ENCODE results near the gene RIPOR2.

Gene RIPOR2

DNA sequence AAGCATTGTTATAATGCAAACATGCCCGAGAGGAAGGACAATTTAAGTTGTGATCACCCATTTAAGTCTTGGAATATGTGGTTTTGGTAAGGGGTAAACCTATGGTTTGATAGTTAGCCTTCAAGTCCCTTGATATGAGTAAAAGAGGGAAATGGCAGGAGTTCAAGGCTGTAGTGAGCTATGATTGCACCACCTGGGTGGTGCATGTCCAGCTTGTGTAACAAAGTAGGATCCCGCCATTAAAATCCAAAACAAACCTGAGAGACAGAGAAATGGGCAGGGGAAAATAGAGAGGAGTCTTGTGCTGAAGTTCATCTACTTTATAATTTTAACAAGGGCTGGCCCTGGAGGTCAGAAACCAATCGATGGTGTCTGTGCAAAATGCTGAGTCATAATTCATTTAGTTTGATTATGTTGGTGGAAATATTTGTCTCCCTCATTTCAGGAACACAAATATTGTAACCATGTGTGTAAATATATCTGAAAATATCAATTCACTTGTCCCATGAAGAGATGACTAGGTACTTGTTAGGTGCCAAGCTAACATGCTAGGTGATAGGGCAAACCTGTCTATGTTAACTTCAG, 113.8 kb downstream of the RIPOR2 start:
- no peaks in the 10 kb centered on the region for H3K9me3 Mint-ChIP-seq
- peaks cover 12% of the 10 kb centered on the region for H3K36me3 Mint-ChIP-seq
- H3K27me3 Mint-ChIP-seq = no peaks in the 10 kb centered on the region
- H3K27ac Mint-ChIP-seq = peak overlapping the region; percentile 85
- no peak overlapping the region for H3K4me3 Mint-ChIP-seq
- H3K4me1 Mint-ChIP-seq = peaks cover 19% of the 10 kb centered on the region

DNA sequence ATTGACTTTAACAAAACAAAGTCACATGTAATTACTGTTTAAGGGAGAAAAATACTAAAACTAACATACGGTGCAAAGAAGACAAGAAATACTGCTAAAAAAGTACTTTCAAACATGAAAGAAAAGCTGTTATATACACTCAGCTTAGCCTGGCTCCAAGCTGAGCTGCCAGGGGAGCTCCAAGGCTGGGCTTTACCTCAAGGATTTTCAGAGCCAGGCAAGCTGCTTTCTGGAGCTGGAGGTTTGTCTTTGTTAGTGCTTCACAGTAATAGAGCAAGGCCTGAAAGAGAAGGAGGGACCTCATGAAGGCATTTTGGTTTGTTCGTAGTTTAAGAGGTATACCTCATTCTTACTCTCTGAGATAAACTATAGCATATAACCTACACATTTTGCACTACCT, 117.4 kb downstream of the RIPOR2 start:
- Mint-ChIP-seq H3K27me3 (no peaks in the 10 kb centered on the region), H3K4me3 (no peak overlapping the region), H3K36me3 (peaks cover 7% of the 10 kb centered on the region), H3K4me1 (peaks cover 7% of the 10 kb centered on the region), H3K27ac (peak overlapping the region; percentile 51), H3K9me3 (no peaks in the 10 kb centered on the region)

DNA sequence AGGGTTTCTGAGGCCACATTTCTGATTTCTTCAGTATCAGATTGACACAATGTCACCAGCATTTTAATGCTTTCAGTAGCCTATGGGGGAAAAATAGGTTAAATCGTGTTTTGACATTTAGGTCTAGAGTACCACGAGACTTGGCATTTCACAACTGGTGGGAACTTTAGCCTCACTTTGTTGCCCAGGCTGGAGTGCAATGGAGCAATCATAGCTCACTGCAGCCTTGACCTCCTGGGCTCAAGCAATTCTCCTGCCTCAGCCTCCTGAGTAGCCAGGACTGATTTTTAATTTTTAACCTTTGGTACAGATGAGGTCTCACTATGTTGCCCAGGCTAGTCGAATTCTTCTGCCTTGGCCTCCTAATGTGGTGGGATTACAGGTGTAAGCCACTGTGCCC, 126.0 kb downstream of the RIPOR2 start:
- Mint-ChIP-seq H3K27ac (peak overlapping the region; percentile 81), H3K27me3 (no peaks in the 10 kb centered on the region), H3K4me3 (no peak overlapping the region), H3K36me3 (peaks cover 4% of the 10 kb centered on the region), H3K9me3 (no peaks in the 10 kb centered on the region), H3K4me1 (no peaks in the 10 kb centered on the region)

DNA sequence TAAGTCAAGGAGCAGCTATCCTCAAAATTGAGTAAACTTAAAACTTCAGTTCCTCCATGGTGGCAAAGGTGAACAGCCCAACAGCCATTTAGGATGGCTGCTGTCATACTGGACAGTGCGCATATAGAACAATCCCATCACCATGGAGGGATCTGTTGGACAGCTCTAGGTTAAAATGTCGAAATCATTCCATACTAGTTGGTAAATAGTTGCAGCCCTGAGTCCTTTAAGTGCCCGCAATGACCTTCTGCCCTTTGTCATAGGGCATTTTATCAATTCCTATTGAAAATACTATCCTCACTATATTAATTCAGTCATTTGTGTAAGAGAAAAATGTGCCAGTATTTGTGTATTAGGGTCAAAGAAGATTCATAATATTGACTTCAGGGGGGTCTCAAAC, 128.2 kb downstream of the RIPOR2 start:
- Mint-ChIP-seq H3K4me3 (no peak overlapping the region), H3K4me1 (no peaks in the 10 kb centered on the region), H3K27me3 (no peaks in the 10 kb centered on the region), H3K27ac (peak overlapping the region; percentile 77), H3K9me3 (no peaks in the 10 kb centered on the region), H3K36me3 (peaks cover 6% of the 10 kb centered on the region)

DNA sequence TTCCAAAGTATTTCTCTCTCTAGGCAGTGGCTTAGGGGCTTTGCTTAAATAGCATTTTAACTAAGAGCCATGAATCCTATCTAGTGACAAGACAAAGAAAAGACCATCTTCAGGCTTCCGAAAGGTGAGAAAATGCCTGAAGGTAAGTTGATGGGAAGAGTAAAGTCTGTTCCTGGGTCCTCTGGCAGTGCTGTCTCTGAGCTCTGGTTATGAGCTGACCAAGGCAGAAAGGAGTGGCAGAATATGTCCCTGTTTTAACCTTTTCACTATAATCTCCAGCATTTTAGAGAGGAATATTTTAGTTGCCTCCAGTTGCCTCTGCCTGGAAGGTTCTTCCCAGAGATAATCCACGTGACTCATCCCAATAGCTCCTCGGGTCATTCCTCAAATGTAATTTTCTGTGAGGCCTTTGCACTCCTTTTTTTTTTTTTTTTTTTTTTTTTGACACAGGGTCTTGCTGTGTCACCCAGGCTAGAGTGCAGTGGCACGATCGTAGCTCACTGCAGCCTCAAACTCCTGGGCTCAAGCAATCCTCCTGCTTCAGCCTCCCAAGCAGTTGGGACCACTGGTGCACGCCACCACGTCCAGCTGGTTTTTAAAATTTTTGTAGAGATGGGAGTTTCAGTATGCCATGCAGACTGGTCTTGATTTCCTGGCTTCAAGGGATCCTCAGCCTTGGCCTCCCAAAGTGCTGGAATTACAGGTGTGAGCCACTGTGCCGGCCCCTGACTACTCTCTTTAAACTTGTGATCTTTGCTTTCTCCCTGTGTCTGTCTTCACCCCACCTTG, 133.3 kb downstream of the RIPOR2 start:
- H3K27ac Mint-ChIP-seq = peak overlapping the region; percentile 96
- H3K27me3 Mint-ChIP-seq = no peaks in the 10 kb centered on the region
- no peak overlapping the region for H3K4me3 Mint-ChIP-seq
- H3K9me3 Mint-ChIP-seq = no peaks in the 10 kb centered on the region
- H3K4me1 Mint-ChIP-seq = peaks cover 16% of the 10 kb centered on the region
- H3K36me3 Mint-ChIP-seq = peaks cover 3% of the 10 kb centered on the region

DNA sequence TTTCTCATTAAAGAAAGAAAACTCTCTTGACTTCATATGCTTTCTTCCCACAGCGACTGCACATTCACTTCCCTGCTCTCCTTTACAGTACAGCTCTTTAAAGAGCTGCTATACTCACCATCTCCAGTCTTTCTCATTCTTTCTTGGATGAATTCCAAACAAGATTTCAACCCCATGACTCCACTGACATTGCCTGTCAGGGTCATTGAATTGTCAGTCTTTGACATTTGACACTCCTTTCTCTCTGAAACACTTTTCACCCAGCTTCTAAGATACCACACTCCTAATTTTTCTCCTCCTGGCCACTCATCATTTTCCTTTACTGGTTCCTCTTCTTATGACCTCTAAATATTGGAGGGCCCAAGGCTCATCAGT, 136.2 kb downstream of the RIPOR2 start:
- Mint-ChIP-seq H3K27me3 (no peaks in the 10 kb centered on the region), H3K4me1 (peaks cover 24% of the 10 kb centered on the region), H3K36me3 (peaks cover 8% of the 10 kb centered on the region), H3K4me3 (no peak overlapping the region), H3K27ac (peak overlapping the region; percentile 15), H3K9me3 (peaks cover 4% of the 10 kb centered on the region)

DNA sequence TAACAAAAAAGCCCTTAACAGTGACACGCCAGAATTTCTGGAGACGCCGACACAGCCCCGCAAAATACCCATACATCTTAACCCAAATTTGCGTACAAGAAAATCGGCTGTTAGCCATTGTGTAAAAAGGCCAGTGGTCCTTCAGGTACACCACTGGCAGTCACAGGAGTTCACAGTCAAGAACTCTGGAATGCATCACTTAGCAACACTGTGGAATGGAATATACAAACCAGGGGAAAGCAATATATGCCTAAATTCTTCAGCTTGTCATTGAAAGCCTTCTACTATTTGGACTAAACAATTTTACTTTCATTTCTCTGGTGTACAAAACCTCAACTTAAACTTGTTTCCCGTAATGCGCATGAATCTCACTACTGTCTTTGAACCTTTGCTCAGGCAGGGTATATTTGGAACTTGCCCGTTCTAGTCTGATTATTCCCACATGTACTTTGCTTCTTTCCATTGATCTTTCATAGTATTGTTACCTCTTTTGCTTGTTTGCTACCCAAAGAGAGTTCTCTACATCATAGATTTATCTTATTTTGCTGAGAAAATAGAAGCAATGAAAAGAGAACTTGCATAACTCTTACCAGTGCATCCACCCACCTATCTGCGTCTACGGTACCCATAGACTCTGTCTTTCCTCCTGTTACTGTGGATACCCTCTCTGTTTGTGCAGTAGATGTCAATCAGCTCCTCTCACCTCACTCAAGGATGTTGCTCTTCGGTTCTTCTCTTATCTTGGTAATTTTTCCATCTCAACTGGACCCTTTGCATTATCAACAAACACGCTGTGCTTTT, 136.8 kb downstream of the RIPOR2 start, which contains the start of gene ARMH2:
Gene ARMH2, minus strand, starts transcription at position 178 of the 801 bp plus-strand sequence. Its CDS starts 60 bp downstream, at position 118.
- H3K36me3 Mint-ChIP-seq = peaks cover 8% of the 10 kb centered on the region
- no peak within 1 kb of the TSS for H3K4me3 Mint-ChIP-seq
- no peaks in the 10 kb centered on the region for H3K27me3 Mint-ChIP-seq
- peak within 1 kb of the TSS; percentile 41 for H3K27ac Mint-ChIP-seq
- H3K4me1 Mint-ChIP-seq = peaks cover 24% of the 10 kb centered on the region
- peaks cover 4% of the 10 kb centered on the region for H3K9me3 Mint-ChIP-seq

DNA sequence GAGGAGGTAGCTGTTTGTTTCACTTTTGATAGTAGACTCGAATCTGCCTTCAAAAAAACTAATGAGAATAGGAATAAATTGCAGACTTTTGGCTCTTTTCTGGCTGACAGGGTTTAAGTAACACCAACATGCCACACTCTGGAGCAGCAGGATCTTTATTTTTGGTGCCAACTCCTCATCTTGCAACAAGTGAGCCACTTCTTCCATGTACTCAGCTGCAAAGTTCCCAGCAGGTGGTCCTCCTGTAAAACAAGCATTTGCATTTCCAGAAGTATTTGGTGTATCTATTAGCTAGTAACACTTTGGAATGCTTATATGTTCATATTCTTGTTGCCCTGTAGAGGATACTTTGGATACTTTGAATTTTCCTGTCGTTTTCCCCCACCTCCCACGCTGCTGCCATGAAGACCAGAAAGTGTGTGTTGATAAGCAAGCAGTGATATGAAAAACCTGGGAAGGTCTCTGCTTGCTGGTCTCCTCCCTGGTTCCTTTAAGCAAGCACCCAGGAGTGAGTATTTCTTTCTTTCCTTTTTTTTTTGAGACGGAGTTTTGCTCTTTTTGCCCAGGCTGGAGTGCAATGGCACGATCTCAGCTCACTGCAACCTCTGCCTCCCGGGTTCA, 138.1 kb downstream of the RIPOR2 start:
- Mint-ChIP-seq H3K27me3 (no peaks in the 10 kb centered on the region), H3K36me3 (peaks cover 6% of the 10 kb centered on the region), H3K4me1 (peaks cover 24% of the 10 kb centered on the region), H3K27ac (peak overlapping the region; percentile 41), H3K9me3 (peaks cover 4% of the 10 kb centered on the region), H3K4me3 (no peak overlapping the region)

DNA sequence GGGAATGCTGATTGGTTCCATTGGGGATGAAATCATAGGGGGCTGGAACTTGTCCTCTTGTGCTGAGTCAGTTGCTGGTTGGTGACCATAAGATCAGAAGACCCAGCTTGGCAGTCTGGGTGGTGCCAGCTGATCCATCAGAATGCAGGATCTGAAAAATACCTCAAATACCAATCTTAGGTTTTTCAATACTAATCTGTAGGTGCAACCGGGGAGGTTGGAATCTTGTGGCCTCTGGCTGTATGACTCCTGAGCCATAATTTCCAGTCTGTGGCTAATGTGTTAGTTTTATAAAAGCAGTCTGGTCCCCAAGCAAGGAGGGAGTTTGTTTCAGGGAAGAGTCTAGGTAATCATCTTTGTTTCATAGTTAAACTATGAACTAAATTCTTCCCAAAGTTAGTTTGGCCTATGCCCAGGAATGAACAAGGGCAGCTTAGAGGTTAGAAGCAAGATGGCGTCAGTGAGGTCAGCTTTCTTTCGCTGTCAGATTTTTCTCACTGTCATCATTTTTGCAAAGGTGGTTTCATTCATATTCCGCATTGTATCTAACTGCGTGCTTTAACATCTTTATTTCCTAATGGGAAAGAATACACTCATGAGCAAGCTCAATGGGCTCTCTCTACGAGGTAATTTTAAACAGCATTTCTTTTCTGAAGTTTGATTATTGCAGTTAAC, 139.0 kb downstream of the RIPOR2 start:
- Mint-ChIP-seq H3K9me3 (peaks cover 4% of the 10 kb centered on the region), H3K36me3 (peaks cover 6% of the 10 kb centered on the region), H3K4me1 (peaks cover 24% of the 10 kb centered on the region), H3K4me3 (no peak overlapping the region), H3K27me3 (no peaks in the 10 kb centered on the region), H3K27ac (peak overlapping the region; percentile 47)

DNA sequence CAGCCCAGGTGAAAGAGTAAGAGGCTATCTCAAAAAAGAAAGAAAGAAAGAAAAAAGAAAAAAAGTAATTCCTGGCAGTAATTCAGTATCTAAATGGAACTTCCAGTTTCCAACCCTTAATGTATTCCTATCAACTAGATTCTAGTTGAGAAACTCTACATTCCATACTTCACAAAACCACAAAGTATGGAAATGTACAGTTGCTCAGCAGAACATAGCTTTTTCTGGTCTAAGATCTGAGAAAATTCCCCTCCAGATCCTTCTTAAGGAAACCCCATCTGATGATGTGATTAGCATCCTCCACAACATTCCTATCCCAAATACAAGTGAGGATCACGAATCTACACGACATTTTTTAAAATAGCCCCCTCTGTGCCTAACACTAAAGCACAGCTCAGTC, 140.7 kb downstream of the RIPOR2 start:
- H3K9me3 Mint-ChIP-seq = peaks cover 4% of the 10 kb centered on the region
- peak overlapping the region; percentile 39 for H3K27ac Mint-ChIP-seq
- no peak overlapping the region for H3K4me3 Mint-ChIP-seq
- no peaks in the 10 kb centered on the region for H3K27me3 Mint-ChIP-seq
- H3K4me1 Mint-ChIP-seq = peaks cover 20% of the 10 kb centered on the region
- H3K36me3 Mint-ChIP-seq = peaks cover 4% of the 10 kb centered on the region

DNA sequence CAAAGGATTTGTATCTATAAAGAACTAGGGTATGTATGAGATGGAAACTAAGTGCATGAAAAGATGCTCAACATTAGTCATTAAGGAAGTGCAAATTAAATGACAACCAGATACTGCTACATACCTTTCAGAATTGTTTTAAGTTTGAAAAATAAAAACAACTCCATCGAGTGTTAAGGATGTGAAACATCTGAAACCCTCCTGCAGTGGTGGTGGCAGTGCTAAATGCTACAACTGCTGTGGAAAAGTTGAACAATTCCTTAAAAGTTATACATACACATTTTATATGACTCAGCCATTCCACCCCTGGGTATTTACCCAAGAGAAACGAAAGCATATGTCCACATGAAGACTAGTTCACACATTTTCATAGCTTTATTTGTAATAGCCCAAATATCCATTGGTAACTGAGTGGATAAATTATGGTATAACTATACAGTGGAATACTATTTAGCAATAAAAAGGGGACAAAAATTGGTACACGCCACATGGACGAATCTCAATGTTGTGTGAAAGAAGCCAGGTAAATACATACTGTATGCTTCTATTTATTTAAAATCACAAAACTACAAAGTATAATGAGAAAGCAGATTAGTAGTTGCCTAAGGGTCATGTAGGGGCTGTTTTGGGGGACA, 147.6 kb downstream of the RIPOR2 start:
- Mint-ChIP-seq H3K4me1 (peaks cover 18% of the 10 kb centered on the region), H3K4me3 (peak overlapping the region; percentile 54), H3K27ac (peak overlapping the region; percentile 92), H3K9me3 (peaks cover 4% of the 10 kb centered on the region), H3K36me3 (peaks cover 11% of the 10 kb centered on the region), H3K27me3 (no peaks in the 10 kb centered on the region)

DNA sequence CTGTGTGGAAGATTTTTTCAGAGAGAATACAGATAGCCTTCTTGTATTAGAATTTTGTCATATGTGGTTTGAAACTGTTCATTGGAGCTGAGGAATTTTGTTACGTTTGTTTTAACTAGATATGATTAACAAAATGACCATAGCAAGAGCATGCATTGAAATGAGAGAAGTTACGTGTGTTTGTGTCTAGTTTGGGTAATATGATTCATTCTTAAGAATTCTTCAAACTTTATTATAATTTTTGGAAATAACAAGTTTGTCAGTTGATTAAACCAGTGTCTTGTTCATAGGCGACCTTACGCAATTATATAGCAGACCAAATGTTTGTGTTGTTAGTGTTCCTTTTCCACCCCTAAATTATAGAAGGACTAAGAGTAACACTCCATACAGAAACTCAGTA, 155.6 kb downstream of the RIPOR2 start:
- Mint-ChIP-seq H3K4me3 (no peak overlapping the region), H3K4me1 (peaks cover 23% of the 10 kb centered on the region), H3K36me3 (peaks cover 12% of the 10 kb centered on the region), H3K27me3 (no peaks in the 10 kb centered on the region), H3K27ac (no peak overlapping the region), H3K9me3 (no peaks in the 10 kb centered on the region)

DNA sequence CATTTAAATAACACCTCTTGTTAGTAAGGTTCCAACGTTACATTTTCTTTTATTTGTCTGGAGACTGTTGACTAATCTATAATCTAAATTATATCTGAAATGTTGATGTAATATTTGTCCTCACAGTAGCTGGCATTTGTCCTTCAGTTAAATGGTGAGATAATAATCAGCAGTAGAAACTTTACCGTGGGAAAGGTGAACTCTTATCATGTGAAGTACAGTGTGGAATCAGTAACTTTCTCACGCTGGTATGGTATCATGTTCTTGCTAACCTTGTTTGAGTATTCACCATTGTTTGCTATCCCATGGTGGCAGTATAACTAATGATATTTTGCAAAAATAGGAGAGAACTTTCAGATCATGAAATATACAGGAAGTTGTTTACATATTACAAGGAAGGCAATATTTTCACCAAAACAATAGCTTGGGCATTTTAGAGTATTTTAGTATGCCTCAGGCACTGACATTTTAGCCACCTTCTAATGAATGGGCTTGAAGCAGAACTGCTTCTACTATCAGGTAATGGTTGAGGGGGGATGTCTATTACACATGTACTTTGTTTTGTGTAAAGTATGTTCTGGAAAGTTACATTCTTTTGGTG, 156.2 kb downstream of the RIPOR2 start:
- Mint-ChIP-seq H3K4me3 (no peak overlapping the region), H3K4me1 (peaks cover 23% of the 10 kb centered on the region), H3K27ac (no peak overlapping the region), H3K36me3 (peaks cover 12% of the 10 kb centered on the region), H3K27me3 (no peaks in the 10 kb centered on the region), H3K9me3 (no peaks in the 10 kb centered on the region)

DNA sequence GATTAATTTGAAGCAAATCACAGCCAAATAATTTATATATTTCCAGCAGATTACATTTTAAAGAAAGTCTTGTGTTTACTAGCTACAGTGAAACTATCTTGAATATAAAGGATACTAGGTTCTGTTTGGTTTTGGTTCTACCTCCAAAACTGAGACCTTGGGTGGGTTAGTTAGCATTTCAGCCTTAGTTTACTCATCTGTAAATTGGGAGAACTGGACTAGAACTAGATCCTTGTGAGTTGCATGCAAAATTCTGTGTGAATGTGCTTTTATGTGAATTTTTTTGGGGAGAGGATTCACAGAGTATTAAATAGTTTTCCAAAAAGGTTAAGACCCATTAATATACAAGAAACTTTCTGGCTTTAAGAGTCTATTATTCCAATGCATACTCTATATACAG, 156.9 kb downstream of the RIPOR2 start:
- Mint-ChIP-seq H3K4me3 (no peak overlapping the region), H3K27ac (no peak overlapping the region)

More for the DNA sequence above, 156.9 kb downstream of the RIPOR2 start:
- Mint-ChIP-seq H3K9me3 (no peaks in the 10 kb centered on the region), H3K36me3 (peaks cover 12% of the 10 kb centered on the region), H3K27me3 (no peaks in the 10 kb centered on the region), H3K4me1 (peaks cover 24% of the 10 kb centered on the region)
